Left colon (tissue), 2 donors: ENCODE data around the gene SSPN. TPM values are rescaled to one million over a fixed set of nuclear protein-coding genes. Genes with fewer than 3 reads are reported as not detected.
A peak's percentile ranks its signal among the peaks of the same experiment; 100 is the strongest.

Experiments used
- ATAC-seq: fragments of 200-7000 bp; cut with Tn5 transposase; one replicate; pipeline ENCODE4 v1.9.1; 2020; ENCODE audit warnings: mild to moderate bottlenecking, moderate library complexity
- DNase-seq, 2 donors: peaks; one replicate each; pipeline ENCODE4 v3.0.0-alpha.2; 2020
- intact Hi-C, 2 donors: fragments of 100-400 bp; cut with DNase I in 1 of 2; cut with micrococcal nuclease in 1 of 2; formaldehyde crosslinking; loops; one replicate each; pipeline versions ENCODE4 v1.11.2 to v1.14.0; 2022; cut with DNase I, micrococcal nuclease
- total RNA-seq, 2 donors: library from RNA; stranded (reverse); fragmentation: NEBNext Ultra II Directional; extraction: Animal tissue kit (Norgen Biotek cat#: 25700); gene quantifications; one replicate each; pipeline ENCODE4 v1.2.1, GENCODE V29; 2021
- donor health status: DM: no; HTN: no; CAD: no.
- donor health status: DM: yes; HTN: yes; CAD: no.

SSPN gene
- total RNA-seq, 2 donors from 2014 or later, result 12.8 to 20.6 TPM

GRCh38 chr12:26182377-26182776 lies 13.0 kb upstream of the SSPN start:
- intact Hi-C loops, result no loop called here
- ATAC-seq (no peak), DNase-seq (no peak)

DNA sequence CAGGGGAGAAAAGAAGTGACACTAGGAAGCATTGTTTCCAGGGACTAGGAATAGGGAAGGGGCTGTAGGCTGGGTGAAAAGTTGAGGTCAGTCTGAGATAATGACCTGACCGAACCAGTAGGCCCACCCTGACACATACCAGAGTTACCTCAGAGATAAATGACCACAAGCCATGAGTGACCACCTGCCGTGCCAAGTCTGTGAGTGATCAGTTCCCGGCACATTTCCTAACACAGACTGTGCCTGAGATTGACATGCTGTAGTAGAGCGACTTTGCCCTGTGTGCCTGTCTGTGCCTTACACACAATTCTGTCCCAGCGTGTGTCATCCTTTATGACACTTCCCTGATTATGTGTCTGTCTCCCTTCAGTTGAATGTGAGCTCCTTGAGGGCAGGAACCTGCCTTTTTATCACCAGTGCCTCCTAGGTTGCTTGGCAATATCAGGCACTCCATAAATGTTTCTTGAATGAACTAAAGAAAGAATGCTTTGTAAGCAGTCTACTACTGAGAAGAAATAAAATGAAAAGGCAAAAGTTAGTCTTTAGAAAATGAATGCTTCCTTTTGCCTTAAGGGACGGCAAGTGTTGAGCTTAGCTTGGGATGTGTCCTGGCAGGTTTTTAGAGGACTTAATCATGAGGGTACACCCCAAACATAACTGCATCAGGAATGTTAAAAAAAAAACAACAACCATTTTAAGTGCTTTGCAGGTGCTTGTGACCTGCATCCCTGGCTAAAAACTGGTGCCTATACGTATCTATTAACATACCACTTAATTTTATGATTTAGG lies 9.6 kb upstream of the SSPN start:
- DNase-seq (no peak), ATAC-seq (peak; percentile 63)
- intact Hi-C loops, result no loop called here

GRCh38 chr12:26187014-26187798 lies 8.2 kb upstream of the SSPN start:
- intact Hi-C loops, result no loop called here

GRCh38 chr12:26188127-26188526 lies 7.2 kb upstream of the SSPN start:
- DNase-seq (no peak), ATAC-seq (no peak)
- intact Hi-C loops, result no loop called here

More at GRCh38 chr12:26187014-26187798, 8.2 kb upstream of the SSPN start:
- DNase-seq, result no peak
- ATAC-seq, result peak; percentile 20

- no peak for DNase-seq
- peak; percentile 92 for ATAC-seq
- intact Hi-C loops, result no loop called here
These were observed 6.7 kb upstream of the SSPN start for GRCh38 chr12:26188641-26189040.

GRCh38 chr12:26192142-26192541 lies 3.2 kb upstream of the SSPN start:
- intact Hi-C loops, result loop anchor here in 1 of 2 donors (10.0 kb wide), 1 partner anchor 67 kb away; the partner anchor contains the start of gene BHLHE41
- no peak for ATAC-seq
- no peak for DNase-seq

GRCh38 chr12:26193539-26193938 lies 1.8 kb upstream of the SSPN start:
- no peak for DNase-seq
- ATAC-seq, result no peak
- intact Hi-C loops, result loop anchor here in 1 of 2 donors (10.0 kb wide), 1 partner anchor 69 kb away; the partner anchor contains the start of gene BHLHE41

DNA sequence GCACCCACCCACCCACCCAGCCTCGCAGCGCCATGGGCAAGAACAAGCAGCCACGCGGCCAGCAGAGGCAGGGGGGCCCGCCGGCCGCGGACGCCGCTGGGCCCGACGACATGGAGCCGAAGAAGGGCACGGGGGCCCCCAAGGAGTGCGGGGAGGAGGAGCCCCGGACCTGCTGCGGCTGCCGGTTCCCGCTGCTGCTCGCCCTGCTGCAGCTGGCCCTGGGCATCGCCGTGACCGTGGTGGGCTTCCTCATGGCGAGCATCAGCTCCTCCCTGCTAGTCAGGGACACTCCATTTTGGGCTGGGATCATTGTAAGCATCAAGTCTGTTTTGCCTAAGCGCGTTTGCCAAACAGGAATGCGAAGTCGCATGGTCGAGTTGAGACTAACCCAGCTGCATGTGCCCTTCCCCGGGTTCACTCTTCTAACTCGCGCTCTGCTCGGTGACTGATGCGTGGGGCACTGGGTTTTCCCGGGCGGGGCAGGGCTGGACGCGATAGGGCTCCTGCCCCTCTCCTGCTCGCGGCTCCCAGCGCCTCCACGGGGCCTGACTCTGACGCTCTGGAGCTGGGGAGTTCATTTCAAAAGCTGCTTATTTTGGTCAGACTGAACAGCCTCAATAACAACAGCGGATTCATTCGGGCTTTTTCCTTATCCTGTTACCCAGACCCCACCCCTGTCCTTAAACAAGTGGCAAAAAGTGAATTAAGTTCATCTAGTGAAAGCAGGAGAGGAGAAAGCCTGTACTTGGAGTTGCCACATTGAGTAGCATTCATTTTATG lies 458 bp downstream of the SSPN start:
- peak; percentile 63 to 67 for DNase-seq
- peak; percentile 86 for ATAC-seq
- intact Hi-C loops, result loop anchor here in 1 of 2 donors (10.0 kb wide), 1 partner anchor 71 kb away; the partner anchor contains the start of gene BHLHE41

GRCh38 chr12:26196421-26196716 lies 996 bp downstream of the SSPN start:
- ATAC-seq (no peak), DNase-seq (no peak)
- intact Hi-C loops, result loop anchor here in 1 of 2 donors (10.0 kb wide), 1 partner anchor 72 kb away; the partner anchor contains the start of gene BHLHE41

DNA sequence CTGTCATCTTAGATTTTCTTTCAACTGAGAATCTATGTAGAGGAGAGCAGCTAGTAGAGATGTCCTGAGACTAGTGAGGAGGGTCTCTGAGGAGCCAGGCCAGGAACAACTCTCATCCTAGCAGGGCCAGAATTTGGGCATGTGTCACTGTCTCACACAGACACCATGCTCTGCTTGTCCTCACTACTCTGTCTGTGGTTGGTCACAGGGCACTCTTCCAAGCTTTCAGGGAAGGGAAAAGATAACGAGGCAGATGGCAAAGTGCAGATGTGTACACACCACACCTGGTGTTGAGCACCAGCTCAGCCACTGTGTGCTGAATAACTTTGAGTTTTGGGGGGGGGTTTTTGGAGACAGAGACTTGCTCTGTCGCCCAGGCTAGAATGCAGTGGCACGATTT lies 2.5 kb downstream of the SSPN start:
- no peak for DNase-seq
- peak; percentile 62 for ATAC-seq
- intact Hi-C loops, result loop anchor here in 1 of 2 donors (10.0 kb wide), 1 partner anchor 73 kb away; the partner anchor contains the start of gene BHLHE41

- no peak for ATAC-seq
- intact Hi-C loops, result loop anchor here in 1 of 2 donors (10.0 kb wide), 1 partner anchor 74 kb away; the partner anchor contains the start of gene BHLHE41
- DNase-seq, result no peak
These were observed 3.4 kb downstream of the SSPN start for GRCh38 chr12:26198742-26199141.

- intact Hi-C loops, result no loop called here
- ATAC-seq (peak; percentile 28), DNase-seq (no peak)
These were observed 7.9 kb downstream of the SSPN start for GRCh38 chr12:26203167-26203780.

GRCh38 chr12:26204612-26205289 lies 9.4 kb downstream of the SSPN start:
- intact Hi-C loops, result no loop called here

DNA sequence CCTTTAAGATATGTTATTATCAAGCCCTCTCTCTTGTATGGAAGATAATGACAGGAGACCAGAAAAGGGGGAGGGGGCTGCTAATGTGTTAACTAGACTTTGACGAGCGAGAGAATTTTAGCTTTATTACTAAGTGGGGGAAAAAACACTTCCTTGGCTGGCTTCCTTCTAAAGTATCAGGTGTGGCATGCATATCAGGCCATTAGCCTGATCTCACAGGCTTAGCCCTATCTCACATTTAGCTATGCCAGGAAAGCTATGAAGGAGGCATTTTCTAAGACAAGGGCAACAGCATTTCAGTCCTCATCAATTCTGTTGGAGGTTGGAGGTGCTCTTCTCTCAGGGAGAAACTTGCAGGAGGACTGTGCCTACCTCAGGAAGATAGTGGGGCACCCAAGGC lies 9.9 kb downstream of the SSPN start:
- ATAC-seq (peak; percentile 40), DNase-seq (no peak)
- intact Hi-C loops, result no loop called here

More at GRCh38 chr12:26204612-26205289, 9.4 kb downstream of the SSPN start:
- no peak for ATAC-seq
- no peak for DNase-seq

DNA sequence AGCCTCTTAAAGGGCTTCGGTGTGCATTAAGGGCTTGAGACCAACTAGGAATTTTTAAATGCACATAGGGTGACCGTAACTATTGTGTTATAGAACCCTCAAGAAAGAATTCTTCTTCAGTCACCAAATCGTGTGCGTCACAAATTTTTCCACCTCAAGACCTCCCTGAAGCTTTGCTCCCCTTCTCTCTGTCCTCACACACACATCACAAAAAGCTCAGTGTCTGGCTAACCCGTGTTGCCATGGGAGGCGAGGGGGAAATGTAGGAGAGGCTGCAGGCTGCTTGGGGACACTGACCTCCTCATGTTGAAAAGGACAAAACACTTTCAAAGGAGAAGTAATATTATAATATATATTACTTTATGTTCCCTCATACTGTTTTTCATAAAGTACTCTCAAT lies 10.6 kb downstream of the SSPN start:
- intact Hi-C loops, result no loop called here
- ATAC-seq, result no peak
- no peak for DNase-seq

DNA sequence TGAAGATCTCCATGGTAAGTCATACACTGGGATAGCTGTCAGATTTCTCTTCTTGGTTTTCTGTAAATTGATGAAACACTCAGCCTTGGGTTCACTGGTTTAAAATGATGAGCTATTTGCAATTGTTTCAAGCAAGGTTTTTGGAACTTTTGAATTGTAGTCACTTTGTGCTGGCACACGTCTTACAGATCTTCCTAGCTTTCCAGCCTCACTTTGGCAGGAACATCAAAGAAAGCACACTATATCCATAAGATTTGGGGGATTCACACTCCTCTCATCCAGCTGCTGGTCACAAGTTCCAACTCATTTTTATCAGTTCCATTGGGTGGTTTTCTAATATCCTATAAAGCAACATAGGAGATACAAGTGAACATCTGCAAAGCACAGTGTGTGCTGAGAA lies 16.0 kb downstream of the SSPN start:
- no peak for ATAC-seq
- intact Hi-C loops, result no loop called here
- no peak for DNase-seq

GRCh38 chr12:26212396-26212795 lies 17.0 kb downstream of the SSPN start:
- intact Hi-C loops, result no loop called here
- no peak for ATAC-seq
- DNase-seq, result no peak

DNA sequence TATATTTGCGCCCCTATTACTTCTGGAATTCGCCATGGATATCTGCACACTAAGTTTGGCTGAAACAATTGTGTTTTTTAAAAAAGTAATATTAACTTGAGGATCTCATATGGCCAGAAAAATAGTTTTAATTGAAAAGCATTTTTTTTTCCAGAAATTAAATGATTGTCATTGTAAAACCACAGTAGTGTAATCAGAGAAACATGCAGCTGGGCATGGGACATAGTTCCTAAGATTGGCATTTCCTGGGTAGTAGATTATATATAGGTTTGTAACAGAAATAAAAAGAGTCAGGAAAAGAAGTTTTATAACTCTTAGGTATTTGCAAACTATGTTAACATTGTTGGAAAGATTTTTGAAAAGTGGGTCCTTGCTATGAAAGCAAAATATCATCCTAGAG lies 17.6 kb downstream of the SSPN start:
- intact Hi-C loops, result no loop called here
- DNase-seq (no peak), ATAC-seq (no peak)
